Activated naive CD4-positive, alpha-beta T cell treated with Interleukin-2 at 50 U/mL for 16 hours (primary cell): ENCODE data around the gene FAR1.

Source experiments
- DNase-seq: peaks from one replicate; pipeline ENCODE4 v3.0.0-alpha.2; 2020

Gene FAR1

DNA sequence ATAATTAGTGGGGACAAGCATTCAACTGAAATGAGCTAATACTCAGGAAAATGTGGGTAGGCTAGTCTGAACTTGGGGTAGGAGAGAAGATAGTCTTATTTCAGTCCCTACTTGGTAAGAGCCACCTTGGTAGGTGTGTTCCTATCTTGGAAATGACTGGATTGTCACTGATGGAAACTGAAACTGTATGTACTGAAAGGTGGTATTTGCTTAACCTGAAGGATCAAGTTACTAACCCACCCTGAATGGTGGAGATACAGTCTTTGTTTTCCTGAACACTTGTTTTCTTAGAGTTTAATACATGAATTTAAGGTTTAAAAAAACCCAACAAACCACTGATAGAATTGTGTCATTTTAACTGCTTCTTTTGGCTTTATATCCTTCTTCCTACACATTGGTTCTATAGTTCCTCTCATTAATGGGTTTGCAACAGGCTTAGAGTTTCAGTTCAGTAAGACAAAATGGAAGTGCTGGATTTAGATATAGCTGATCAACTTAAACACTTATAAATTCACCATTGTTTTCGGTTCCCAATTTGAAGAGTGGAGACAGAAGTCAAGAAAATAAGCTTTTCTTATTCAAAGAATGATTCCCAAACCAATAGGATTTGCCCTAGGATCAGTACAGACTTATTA, 4.2 kb downstream of the FAR1 start:
- DNase-seq = no peak

DNA sequence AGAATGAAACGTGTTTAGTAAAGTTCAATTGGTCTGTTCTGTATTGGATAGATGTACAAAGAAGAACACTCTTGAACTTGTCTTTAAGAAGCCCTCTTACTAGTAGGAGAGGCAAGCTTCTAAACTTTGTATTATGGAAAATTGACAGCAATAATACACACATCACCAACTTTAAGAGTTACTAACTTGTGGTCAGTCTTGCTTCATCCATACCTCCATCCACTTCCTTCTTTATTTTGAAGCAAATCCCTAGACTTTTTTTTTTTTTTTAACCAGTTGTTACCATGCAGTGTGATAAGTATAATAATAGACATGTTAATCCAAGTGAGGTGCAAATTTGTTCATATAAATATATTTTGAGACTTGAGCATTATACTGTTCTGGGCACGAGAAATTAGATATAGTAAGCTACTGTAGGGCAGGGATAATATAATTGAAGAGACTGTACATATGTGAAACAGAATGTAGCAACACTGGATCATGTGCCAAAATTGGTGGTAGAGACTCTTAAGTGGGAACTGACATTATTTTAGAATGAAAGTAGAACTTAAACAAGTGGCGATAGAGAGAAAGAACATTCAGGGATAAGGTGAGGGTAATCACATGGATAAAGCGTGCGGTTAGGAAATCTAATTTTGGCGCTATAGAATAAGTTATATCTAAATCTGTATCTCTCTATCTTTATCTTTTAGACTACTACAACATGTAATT, 6.5 kb downstream of the FAR1 start:
- DNase-seq = no peak

DNA sequence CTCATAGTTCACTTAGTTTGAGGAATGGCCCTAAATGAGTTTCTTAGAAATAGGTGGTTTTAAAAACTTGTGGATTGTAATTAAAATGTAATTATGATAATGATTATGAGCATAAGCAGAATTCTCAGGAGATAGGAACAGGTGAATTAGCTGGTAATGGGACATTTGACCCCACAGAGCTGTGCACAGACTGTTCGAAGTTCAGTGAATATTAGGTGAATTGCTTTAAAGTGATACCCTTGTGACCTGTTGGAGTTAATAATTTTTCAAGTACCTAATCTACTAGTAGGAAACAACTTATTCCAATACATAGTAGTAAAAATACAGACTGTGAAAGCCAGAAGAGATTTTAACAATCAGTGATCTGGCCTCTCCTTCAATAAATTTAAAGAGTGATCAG, 8.1 kb downstream of the FAR1 start:
- no peak for DNase-seq

DNA sequence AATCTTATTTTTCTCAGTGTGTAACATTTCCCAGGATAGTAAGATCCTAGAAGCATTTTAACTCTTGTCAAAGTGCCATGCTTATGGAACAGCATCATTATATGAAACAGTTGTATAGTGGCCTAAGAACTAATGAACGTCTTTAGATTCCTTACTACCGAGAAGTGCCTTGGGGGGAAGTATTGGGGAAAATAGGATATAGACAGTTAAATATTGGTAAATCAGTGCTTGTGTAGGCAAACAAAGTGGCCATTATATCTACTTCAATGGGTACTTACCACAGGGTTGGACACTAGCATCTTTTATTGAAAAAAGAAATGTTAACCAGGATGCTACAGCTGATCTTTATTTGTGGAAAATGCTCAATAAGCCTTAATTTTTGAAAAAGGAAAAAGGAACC, 11.3 kb downstream of the FAR1 start:
- DNase-seq = no peak

DNA sequence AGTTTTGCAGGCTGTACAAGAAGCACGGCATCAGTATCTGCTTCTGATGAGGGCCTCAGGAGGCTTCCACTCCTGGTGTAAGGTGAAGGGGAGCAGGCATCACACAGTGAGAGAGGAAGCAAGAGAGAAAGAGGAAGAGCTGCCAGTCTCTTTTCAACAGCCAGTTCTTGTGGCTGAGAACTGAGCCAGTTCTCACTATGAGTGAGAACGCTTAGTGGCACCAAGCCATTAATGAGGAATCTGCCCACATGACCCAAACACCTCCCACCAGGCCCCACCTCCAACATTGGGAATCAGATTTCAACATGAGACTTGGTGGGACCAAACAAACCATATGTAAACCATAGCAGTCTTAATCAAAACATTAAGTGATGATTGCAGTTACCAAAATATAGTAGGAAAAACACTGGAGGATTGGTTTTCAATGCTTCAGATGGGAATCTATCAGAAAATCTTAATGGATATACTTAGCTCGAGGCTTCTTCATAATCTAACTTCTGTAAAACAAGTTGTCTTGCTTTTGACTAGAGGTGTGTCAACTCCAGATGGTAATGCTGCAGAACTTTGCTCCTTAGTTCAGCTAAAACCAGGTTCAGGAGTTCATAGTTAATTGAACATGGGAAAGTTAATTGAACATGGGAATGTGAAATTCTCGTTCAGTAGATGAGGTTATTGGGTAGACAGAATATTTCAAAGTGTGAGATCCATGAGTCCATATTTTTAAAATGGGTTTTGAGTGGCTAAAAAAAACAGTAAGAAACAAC, 12.2 kb downstream of the FAR1 start:
- no peak for DNase-seq

DNA sequence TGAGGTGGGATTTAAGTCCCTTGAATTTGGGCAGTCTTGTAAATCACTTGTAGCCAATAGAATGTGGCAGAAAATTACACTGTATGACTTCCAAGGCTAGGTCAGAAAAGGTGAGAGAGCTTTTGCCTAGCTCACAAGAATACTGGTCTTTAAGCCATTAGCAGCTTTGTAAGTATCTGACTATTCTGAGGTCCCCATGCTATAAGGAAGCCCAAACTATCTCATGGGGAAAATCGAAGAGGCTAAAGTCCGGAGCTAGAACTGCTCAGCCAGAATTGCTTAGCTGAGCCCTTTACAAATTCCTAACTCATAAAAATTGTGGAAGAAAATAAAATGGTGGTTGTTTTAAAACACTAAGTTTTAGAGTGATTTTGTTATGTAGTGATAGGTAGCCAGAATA, 13.0 kb downstream of the FAR1 start:
- DNase-seq = no peak

DNA sequence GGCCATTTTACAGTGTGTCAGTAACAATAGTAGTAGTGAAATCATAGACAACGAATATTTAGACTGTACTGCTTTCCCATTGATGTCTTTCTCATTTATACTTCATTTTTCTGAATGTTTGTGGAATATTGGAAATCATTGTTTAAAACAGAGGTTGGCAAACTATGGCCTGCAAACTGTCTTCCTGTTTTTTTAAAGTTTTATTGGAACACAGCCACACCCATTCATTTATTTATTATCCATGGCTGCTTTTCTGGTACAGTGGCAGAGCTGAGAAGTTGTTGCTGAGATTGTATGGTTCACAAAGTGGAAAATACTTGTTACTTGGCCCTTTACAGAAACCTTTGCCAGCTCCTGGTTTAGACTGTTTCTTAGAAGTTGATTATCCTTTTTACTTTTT, 13.7 kb downstream of the FAR1 start:
- DNase-seq = no peak

DNA sequence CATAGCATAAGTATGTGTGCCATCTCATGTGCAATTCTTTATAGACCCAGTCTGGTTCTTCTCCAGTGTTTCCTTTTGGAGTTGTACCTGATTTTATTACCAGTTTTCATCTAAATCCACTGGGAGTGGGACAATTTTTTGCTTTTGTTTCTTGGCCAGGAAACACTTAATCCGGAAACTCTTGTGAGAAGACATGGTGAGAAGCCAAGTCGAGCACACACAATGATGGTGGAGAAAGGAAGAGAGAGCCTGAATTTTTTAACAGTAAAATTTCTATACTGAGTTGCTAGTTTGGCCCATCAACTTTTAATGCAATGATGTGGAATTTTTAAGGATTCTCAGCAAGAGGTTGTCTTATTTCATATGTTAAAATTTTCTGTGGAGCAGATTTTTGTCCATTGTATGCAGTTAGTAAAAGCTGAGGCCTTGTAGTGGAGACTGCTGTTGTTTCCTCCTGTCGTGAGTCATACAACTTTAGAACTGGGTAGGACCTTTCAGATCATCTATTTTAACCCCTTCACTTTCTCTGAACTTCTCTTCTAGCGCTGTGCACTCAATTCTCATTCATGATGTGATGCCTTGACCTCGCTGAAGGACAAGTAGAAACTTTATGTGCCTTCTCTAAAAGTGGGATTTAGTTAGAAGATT, 17.1 kb downstream of the FAR1 start:
- DNase-seq = no peak

DNA sequence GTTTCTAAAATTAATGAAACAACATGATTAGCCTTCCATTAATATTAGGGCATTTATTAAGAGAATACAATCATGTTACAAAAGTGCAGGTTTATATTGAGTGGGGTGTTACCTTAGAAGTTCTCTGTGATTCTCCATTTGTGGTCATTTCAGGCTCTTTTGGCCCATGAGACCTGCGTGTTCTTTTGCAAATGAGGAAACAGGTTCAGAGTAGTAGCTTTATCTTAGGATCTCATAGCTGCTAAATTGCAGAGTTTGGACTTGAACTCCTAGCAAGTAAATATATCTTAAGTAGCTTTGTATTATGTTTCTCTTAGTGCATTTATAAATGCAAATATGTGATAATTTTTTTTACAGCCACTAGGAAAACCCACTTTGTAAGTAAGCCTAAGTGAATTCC, 18.3 kb downstream of the FAR1 start:
- DNase-seq = no peak

DNA sequence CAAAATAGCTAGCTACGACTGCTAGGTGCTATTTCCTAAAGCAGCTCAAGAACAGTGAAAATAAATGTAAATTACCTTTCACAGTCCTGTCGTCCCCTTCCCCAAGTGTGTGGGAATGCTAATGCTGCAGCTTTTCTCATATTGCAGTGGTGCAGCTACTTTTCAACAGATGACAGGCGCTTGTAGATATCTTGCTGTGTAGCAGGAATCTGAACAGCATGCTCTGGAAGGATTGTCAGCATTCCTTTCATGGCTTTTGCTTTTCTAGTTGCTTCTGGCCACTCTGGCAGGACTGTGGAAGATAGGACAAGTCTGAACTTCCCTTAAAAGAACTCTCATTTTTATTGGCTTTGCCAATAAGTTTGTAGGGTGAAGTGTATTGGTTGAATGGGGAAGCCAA, 18.8 kb downstream of the FAR1 start:
- DNase-seq = no peak

DNA sequence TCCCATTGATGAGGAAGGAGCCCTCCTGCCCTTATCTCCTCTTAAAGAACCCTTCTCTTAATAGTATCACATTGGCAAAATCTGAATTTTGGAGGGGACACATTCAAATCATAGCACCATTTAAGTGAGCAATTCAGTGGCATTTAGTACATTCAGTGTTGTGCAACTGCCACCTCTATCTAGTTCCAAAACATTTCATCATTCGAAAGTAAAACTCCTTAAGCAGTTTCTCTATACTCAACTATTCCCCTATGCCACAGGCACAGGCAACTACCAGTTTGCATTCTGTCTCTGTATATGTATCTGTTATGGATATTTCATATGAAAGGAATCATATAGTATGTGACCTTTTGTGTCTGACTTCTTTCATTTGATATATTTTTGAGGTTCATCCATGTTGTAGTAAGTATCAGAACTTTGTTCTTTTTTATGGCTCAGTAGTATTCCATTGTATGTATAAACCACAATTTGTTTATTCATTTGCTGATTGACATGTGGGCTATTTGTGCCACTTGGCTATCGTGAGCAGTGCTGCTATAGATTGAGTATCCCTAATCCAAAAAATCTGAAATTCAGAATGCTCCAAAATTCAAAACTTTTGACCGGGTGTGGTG, 22.9 kb downstream of the FAR1 start:
- DNase-seq = no peak

DNA sequence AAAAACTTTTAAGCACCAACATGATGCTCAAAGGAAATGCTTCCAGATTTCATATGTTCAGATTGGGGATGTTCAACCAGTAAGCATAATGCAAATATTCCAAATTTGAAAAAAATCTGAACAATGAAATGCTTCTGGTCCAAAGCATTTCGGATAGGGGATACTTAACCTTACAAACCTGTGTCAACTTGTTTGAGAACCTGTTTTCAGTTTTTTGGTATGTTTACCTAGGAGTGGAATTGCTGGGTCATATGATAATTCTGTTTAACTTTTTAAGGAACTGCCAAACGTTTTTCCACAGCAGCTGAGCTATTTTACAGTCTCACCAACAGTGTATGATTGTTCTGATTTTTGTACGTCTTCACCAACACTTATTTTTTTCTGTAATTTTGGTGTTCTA, 23.7 kb downstream of the FAR1 start:
- DNase-seq = no peak

DNA sequence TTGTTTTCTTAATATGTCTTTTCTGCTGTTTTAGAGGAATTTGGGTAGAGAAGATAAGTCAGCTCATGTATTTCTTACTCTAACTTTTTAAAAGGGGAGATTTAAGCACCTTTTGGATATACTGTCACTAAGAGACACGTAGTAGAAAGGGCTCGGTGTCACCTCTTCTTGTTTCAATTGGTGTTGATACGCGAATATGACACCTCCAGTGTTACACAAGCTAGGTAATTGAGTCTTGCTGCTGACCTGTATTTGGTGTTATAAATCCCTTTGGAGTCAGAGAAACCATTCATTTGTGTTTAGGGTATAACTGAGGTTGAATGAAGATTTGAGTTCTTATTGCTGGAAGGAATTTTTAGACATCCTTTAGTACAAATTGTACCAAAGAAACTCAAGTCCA, 25.6 kb downstream of the FAR1 start:
- no peak for DNase-seq

DNA sequence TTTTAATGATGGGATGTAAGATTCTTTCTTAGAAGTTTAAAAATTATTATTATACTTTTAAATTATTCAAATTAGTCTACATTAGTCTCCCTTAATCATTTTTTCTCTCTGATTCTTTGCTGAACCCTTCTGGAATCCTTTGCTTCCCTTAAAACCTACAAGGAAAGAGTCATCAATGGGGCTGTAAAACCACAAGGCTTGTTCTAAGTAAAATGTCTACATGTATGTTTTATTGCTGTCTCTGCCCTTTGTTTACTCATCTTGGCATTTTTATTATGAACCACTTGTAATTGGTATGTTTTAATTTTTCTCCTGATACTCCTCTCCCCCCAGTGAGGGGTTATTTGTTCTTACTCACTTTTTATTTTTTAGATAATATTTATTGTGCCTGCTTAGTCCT, 27.4 kb downstream of the FAR1 start:
- DNase-seq = no peak

DNA sequence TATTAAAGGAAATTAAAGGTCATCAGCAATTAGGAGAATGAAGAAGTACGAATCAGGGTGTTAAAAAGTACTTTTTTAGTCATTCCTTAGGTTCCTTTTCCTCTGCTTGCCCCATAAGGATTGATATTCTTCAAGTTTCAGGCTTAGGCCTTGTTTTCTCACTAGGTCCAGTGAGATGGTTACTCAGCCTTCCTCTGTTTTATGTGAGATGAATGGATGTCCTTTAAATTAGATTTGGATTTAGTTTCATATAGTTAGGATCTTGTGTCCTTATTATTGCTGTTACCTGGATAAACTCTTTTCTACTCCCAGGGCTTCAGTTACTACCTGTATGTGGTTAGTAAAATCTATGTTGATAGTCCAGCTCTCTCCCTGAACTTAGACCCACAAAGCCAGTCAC, 29.2 kb downstream of the FAR1 start:
- DNase-seq = no peak

DNA sequence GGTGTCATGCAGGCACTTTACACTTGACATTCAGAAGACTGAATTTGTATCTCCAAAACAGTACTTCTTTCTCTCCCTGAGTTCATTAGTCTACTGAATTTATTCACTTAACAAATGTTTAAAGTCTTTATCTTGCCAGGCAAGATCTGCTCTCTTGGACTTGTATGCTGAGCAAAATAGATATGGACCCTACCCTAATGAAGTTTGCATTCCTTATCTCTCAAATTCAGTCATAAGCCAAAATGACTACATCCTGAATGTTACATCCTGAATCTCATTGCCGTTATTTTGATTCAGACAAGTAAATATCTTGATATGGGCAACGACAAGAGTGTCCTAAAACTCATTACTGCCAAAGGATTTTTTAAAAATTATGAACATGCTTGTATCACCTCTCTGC, 29.7 kb downstream of the FAR1 start:
- no peak for DNase-seq

DNA sequence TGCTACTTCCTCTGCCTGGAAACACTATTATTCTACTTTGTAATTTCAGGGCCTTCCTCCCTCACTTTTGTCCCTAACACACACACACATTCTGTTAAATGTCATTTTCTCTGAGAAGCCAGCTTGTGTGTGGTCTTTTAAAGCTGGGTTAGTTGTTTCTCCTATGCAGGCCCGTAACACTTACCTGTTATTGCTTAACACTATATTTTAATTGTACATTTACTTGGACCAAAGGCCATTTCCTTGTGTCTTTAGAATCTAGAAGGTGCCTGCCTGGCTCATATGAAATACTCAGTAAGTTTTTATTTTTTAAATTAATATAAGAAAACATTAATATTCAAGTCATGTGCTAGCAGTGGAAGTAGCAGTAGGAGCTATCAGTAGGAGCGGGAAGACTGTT, 30.6 kb downstream of the FAR1 start:
- DNase-seq = no peak

DNA sequence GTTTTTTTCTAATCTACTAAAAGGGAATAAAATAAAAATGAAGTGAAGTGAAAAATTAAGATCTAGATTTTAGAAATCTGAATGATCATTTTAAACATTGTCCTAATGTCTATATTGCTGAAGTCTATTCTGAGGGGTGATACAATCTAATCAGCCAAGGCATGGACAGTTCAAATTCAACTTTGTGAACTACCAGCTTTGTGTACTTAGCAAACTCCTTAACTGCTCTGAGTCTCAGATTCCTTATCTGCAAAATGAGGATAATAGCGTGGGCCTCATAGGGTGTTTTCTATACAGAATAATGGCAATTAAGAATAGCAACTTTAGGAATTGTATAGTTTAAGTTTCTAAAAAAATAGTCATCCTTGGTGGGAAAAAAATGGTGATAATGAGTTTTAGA, 31.4 kb downstream of the FAR1 start:
- DNase-seq = no peak

DNA sequence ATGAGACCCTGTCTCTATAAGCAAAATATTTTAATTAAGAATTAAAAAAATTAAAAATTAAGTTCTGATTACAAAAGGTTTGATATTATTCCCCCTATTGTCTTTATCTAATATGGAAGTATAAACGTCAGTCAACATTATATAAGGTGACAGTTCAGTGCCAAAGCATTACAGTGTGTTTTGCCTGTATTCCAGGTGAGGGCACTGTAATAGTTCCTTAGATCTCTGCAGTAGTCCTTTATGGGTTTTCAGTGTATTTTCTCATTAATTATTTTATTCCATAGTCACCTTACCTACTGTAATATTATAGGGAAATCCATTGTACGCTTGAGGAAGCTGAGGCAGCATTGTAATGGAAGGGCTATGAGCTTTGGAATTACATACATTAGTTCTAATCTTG, 33.0 kb downstream of the FAR1 start:
- DNase-seq = no peak

DNA sequence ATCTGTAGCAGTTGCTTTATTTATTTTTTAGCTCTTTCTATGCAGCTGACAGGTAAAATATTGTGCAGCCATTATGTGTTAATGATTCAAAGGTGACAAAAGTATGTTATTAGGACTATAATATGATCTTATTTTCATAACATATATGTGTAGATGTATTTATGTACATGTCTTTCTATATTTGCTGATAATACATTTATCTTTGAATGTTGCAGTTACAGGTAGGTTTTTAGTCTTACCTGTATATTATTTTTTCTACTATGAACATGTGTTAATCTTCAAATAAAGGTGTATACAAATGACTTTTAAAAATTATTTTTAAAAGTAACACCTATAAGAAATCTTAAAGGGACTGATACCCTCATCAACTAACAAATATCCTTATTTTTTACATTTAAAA, 33.6 kb downstream of the FAR1 start:
- no peak for DNase-seq

DNA sequence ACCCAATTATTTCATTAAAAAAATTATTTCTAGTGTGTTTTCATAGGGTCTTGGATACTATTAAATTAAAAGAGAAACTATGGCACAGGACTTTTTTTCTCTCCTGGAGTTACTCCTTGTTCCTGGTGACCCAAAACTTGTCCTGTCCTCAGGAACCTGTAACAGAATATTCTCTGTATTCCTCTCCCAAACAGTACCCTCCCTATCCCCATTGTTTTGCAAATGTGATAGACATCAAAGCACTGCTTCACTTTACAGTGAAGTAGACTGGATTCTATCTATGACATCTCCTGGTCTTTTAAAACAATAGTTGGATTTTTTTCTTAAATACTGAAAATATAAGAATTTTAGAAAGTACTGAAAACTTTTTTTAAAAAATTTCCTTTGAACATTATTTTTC, 37.2 kb downstream of the FAR1 start:
- DNase-seq = no peak

DNA sequence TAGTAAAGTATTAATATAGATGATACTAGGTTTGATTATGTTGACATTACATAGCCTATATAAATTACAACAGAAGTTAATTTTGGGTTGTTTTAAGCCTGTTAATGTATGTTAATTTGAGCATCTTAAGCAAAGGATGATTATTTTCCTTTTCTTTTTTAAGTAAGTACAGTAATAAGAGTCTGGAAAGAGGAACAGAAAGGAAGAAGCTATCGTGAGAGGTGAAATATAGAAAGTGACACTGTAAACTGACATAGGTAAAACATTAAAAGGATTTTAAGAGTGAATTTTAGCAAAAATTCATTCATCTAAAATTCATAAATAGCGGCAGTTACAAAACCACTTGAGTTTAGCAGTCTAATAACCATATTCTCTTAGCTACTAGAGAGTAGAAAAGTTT, 45.5 kb downstream of the FAR1 start:
- no peak for DNase-seq

DNA sequence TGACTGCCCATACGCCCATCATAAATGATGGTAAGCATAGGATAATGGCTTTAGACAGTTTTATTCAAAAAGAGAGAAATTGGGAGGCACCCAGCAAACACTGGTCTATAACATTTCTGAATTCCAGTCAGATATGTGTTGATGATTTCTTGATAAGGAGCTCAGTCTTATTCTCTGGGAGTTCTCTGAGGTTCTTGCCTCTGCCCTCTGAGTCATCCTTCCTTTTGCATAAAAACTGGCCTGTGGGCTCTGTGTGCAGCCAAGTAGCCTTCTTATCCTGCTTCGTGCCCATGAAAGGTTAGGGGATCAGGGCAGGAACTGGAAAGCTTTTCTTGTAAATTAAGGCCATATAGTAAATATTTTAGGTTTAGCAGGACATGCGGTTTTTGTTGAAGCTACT, 48.9 kb downstream of the FAR1 start:
- DNase-seq = no peak

DNA sequence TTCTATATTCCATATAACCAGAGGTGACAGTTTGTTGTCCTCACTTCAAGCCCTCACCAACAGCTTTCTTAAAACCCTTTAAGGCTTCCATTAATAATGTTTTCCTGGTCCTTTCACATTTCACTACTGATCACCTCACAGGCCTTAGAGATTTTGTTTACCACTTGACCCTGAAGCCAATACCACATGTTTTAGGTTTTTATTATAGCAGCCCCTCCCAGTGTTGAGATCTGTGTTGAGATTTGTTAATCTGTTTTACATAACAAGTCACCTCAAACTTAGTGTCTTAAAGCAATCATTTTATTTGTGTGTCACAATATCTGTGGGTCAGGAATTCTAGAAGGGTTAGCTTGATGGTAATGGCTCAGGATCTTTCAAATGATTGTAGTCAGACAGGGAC, 49.9 kb downstream of the FAR1 start:
- no peak for DNase-seq
